GM18507 (cell line): ENCODE results near the gene RNF2.
"Not testable (repeated sequence)": the region's sequence is repeated elsewhere in the genome, so short reads cannot be mapped to it uniquely, and the experiment has no call there.

ENCODE experiments used
- DNase-seq: peaks from one replicate; pipeline ENCODE4 v3.0.0; 2011; ENCODE audit warnings: low read depth; ENCODE audit not compliant: insufficient read length; ENCODE audit errors: extremely low spot score
- FAIRE-seq: peaks from 2 replicates; lab custom pipeline; 2011; peaks lifted over from hg19 to GRCh38; lab: Jason Lieb, UNC

RNF2 gene

DNA sequence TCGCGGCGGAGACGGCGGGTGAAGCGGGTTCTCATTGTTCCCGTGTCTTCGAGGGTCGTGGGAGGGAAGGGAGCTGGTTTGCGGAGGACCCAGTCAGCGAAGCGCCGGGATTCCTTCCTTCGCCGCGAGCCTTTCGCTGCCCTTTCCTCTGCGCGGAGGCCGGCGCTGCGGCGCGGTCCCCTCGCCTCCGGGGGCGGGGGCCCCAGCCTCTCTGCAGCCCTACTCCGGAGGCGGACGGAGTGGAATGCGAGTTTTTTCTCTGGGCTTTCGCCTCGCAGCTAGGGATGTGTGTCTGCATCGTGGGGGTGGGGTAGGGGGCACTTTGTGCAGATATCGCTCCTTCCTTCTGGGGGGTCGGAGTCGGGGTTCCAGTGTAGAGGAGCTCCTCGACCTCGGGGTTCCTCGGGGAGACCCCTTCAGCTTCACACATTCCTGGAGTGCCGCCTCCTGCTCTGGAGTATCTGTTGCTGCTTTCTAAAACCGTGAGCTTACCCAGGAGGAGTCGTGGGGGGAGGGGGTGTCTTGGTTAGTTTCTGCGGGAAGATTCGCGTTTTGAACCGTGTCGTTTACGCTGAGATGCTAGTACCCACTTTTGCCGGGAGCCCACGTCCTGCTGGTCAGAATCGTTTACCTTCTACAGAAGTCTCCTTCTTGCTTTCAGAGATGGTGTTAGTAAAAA, 595 bp downstream of the RNF2 start:
- no peak for DNase-seq
- peak; percentile 35 for FAIRE-seq

DNA sequence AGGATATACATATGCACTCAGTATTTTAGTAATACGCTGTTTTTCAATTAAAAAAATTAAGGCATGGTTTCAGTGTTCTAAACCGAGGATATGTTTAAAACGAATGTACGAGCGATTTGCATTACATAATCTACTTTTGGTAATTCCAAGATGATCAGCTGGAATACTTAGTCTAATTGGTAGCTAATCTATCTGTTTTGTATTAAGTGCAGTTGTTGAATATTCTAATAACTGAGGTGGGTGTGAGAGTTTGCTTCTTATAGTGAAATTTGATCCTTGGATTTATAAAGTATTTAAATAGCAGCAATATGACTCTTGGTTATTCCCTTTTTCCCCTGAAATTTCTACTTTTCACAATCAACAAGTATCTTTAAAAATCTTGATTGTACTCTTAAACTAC, 1.3 kb downstream of the RNF2 start:
- FAIRE-seq (no peak), DNase-seq (no peak)

DNA sequence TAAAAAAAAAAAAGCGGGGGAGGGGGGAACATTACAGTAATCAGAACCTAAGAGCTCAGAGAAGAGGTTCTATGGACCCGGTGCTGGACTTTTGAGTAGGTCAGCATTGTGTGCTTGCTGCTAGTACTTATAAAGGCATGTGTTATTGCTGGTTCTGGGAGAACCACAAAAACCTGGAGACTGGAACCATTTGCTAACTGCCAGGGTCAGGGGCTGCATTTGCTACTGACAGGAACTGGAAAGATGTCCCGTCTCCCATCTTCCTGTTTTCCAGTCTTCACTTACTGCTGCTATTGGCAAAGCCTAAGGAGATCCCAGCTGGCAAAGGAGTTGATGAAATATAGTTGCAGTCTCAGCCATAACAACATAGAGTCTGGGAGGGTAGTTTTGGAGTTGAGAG, 4.3 kb downstream of the RNF2 start:
- FAIRE-seq = no peak
- DNase-seq = no peak

DNA sequence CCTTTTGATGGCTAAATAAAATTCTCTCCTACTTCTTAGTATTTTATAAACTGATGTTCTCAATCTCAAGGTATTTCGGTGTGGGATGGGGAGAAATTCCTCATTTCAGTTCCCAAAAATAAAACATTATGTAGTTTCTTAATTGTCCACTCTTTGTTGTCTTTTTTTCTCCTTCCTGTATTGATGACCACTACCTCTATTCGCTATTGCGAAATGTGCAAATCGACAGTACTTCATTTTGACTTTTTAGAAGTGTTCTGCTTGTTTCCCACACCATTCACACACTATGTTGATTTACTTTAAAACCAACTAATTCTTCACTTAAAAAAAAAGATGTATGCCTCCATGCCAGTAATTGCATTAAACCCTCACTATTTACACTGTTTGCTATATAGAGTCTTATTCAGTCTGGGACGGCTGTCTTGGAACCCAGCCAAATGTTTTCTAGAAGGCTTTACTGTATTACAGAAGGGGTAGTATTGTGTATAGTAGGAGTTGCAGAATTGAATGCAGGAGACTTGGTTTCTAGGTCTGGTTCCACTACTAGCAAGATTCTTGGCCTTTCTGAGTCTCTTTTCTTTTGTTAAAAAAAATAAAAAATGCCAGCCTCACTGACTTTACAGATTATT, 5.6 kb downstream of the RNF2 start:
- FAIRE-seq (no peak), DNase-seq (no peak)

DNA sequence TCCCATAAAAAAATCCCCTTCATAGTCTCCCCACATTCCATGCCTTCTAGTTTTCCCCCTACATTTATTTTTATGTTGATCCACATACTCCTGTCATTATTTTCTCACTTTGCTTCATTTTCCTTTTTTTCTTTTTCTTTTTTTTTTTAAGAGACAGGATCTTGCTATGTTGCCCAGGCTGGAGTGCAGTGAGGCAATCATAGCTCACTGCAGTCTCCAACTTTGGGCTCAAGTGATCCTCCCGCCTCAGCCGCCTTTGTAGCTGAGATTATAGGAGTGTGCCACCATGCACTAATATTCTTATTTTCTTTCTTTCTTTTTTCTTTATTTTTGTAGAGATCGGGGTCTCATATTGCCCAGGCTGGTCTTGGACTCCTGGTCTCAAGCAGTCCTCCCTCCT, 7.8 kb downstream of the RNF2 start:
- no peak for FAIRE-seq
- DNase-seq = no peak

DNA sequence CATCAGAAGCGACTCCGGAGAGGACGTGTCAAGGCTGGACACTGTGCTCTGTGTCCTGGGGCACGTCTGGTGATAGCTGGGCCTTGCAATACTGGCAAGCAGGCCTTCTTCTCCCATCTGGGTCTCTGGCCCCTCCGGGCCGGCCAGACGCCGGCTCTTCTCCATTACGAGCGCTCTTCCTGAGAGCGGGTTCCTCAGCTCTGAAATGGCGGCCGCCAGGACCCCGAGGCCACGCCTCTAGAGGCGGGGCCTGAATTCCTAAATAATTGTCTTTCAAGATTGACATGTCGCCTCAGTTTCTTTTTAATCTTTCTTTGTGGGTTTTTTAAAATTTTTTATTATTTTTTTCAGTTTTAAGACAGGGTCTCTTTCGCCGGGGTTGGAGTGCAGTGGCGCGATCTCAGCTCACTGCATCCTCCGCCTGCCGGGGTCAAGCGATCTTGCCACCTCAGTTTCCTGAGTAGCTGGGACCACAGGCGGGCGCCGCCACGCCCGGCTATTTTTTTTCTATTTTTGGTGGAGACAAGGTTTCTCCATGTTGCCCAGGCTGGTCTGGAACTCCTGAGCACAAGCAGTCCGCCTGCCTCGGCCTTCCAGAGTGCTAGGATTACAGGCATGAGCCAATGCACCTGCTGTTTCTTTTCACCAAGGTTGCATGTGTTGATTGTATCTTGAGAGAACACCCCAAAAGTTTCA, 9.2 kb downstream of the RNF2 start:
- DNase-seq (no peak), FAIRE-seq (no peak)

DNA sequence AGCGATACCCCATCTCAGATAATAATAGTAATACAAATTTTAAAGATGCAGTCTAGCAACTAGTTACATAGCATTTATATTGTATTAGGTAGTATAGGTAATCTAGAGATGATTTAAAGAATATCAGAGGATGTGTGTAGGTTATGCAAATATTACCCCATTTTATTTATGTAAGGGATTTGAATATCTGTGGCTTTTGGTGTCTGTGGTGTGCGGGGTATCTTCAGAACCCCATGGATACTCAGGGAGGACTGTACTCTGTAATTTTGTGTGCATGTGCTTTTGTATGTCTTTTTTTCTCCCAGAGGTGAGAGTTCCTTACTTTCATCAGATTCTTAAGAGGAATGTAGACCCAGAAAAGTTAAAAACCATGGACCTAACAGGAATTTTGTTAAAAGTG, 12.8 kb downstream of the RNF2 start:
- FAIRE-seq = no peak
- DNase-seq = no peak

DNA sequence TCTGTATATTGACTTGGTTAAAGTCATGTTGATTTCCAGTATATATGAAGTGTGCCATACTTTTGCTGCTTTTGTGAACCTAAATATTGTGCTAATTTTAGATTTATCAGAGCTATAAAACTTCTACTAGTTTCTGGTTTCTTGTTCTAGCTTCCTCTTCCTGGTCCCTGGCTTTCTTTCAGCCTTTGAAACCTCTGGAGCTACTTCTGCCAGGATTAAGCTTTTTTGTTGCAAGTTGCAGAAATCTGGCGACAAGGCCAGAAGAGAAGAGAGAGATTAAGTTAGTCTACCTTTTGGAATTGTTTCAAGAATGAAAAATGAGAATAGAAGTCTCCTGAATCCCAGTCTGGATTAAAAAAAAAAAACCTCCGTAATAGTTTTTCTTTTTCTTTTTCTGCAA, 13.5 kb downstream of the RNF2 start:
- FAIRE-seq (no peak), DNase-seq (no peak)

DNA sequence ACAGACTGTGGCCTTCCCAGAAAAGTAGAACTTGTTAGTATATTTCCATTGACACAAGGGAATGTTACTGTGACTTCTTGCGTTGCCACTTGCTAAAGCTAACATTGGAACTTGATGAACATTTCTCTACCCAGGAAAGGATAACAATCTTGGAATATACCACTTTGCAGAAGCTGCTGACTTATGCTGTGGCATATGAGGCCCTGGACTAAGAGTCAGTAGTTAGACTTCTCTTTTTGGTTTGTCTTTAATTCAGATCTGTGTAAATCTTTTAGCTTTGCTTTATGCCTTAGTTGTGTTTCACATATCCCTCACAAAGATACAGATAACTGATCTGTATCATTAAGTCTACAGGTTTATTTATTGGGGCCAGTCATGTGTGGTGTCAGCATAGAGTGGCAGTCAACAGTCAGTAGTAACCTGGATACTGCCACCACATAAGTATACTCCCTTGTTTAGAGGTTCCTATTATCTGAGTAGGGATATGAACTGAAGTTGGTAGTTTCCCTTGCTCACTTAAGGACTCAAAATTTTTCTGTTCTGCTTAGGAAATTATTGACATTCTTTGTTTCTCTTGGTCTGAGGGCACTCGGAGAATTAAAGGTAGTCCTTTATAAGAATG, 14.7 kb downstream of the RNF2 start:
- FAIRE-seq (no peak), DNase-seq (no peak)

DNA sequence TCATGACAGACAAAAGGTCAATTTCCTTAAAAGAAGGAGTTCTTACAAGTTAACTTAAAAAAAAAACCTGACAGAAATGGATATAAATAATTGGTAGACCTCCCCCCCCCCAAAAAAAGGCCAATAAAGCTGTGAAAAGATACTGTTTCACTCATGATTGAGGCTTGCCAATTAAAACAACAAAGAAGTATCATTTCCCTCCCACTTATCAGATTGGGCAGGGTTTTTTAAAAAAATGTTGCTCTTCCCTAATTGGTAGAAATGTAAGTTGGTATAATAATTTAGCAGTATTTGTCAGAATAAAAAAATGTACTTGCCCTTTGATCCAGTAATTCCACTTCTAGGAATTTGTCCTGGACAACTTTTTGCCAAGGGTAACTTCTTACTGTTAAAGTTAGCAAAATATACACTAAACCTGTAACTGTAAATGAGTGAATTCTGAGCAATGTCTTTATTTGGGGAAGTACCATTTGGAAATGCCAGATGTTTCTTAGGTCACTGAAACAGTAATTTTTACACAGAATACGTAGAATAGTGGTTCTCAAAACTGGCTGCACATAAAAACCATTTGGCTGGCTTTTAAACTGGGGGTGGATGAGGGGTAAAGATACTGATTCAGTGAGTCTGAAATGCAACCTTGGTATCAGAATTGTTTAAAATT, 17.5 kb downstream of the RNF2 start:
- DNase-seq = no peak
- FAIRE-seq = peak; percentile 36

DNA sequence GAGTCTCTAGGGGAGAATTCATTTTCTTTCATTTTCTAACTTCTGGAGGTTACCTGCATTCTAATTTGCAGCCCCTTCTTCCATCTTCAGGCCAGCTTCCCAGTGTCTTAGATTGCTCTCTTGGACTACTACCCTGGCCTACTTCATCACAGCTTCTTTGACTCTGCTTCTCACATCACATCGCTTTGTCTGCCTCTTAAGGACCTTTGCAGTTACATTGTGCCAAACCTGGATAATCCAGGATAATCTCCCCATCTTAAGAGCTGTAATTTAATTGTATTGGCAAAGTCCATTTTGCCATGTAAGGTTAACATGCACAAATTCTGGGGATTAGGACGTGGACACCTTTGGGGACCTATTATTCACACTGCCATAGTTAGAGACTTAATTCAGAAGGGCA, 18.4 kb downstream of the RNF2 start:
- no peak for DNase-seq
- no peak for FAIRE-seq

DNA sequence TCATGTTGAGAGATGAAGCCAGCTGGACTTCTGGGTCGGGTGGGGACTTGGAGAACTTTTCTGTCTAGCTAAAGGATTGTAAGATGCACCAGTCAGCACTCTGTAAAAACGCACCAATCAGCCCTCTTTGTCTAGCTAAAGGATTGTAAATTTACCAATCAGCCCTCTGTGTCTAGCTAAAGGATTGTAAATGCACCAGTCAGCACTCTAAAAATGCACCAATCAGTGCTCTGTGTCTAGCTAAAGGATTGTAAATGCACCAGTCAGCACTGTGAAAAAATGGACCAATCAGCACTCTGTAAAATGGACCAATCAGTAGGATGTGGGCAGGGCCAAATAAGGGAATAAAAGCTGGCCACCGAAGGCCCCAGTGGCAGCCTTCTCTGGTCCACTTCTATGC, 19.6 kb downstream of the RNF2 start:
- DNase-seq, FAIRE-seq: not testable (repeated sequence)

DNA sequence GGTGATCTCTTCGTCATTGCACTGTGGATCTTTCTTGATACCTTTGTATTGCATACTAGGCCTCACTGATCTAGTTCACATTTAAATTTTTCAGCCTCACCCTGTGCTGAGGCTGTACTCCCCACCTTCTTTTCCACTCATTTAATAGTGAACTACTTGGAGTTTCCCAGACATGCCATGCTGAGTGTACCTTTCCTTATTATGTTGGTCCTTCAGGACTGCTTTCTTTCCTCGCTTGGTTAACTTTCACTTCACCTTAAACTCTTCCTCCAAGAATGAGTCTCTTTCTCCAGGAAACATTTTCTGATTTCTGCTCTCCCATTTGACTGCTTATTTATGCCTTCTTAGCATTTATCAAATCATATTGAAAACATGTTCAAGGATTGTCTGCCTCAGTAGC, 20.8 kb downstream of the RNF2 start:
- peak; percentile 15 for FAIRE-seq

DNA sequence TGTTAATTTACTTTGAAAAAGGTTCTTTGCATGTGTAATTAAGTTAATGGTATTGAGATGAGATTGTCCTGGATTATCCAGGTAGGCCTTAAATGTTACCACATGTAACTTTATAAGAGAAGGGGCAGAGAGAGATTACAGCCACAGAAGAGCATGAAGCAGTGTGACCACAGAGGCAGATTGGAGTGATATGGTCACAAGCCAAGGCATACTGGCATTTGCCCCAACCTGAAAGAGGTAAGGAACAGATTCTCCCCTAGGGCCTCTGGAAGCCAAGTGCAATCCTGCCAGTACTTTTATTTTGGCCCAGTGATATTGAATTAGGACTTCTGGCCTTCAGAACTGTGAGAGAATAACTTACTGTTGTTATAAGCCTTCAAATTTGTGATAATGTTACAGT, 23.0 kb downstream of the RNF2 start:
- no peak for FAIRE-seq
- DNase-seq = no peak

More for the DNA sequence above, 20.8 kb downstream of the RNF2 start:
- no peak for DNase-seq

DNA sequence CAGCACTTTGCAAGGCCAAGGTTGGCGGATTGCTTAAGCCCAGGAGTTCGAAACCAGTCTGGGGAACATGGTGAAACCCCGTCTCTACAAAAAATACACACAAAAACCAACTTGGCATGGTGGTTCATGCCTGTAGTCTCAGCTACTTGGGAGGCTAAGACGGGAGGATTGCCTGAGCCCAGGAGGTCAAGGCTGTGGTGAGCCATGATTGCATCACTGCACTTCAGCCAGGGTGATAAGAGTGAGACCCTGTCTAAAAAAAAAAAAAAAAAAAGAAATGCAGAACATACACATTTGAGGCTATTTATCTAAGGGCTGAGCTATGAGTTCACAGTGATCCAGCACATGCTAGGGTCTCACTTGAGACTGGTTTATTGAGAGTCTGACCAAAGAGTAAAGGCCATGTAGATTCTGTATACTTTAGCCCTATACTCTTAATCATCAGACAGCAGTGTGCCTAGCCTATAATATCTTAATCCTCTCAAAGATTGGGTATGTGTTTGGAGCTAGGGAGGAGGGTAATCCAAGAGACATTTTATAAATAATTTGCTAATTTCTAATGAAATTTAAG, 23.9 kb downstream of the RNF2 start:
- FAIRE-seq = no peak
- DNase-seq = no peak

DNA sequence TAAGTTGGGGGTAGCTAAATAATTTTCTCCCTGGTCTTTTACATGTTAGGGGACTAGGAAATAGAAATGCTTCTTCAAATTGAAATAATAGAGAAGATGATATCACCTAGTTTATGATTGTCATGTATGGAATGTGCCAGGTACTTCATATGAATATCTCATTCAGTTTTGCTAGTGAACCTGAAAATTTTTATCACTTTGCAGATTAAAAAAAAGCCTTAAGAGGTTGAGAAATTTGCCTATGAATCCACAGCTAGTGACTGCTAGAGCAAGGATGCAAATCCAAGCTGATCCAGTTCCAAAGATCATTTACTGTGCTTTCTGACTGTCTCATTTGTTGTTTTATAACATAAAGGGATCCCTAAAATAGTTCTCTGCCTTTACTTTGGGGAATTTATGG, 24.7 kb downstream of the RNF2 start:
- DNase-seq (no peak), FAIRE-seq (no peak)

DNA sequence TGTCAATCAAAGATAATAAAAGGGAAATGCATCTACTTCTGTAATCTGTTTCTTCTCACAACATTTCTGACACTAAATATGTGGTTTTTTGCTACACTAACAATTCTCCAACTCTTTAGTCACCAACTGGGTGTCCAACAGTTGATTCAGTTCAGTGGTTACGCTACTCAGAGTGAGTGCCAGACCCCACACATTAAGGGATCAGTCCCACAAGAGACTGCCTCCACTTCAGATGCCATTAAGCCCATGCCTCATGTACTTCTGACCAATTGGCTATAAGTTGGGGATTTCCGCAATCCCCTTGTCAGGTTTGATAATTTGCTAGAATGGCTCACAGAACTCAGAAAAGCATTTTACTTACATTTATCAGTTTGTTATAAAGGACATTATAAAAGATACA, 28.4 kb downstream of the RNF2 start:
- DNase-seq = no peak

DNA sequence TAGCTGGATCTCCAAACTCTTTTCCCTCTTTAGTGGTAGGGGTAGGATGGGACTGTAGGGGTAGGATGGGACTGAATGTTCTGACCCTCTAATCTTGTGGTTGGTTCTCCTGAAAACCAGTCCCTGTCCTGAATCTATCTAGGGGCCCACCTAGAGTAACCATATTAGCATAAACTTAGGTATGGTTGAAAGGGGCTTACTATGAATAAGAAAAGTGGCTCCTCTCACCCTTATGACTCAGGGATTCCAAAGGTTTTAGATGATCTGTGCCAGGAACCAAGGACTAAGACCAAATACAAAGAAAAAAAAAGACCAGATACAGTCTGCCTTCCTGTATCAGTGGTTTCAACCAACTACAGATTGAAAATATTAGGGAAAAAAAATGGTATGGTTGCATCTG, 28.9 kb downstream of the RNF2 start:
- DNase-seq (no peak), FAIRE-seq (no peak)

More for the DNA sequence above, 28.4 kb downstream of the RNF2 start:
- FAIRE-seq = no peak

DNA sequence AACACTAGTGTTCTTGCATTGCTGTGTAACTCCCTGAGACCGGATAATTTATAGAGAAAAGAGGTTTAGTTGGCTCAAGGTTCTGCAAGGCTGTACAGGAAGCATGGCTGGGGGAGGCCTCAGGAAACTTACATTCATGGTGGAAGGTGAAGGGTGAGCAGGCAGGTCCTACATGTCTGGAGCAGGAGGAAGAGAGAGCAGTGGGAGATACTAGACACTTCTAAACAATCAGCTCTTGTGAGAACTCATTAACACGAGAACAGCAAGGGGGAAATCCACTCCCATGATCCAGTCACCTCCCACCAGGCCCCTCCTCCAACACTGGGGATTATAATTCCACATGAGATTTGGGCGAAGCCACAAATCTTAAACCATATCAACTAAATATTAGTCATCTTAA, 30.1 kb downstream of the RNF2 start:
- FAIRE-seq (no peak), DNase-seq (no peak)

DNA sequence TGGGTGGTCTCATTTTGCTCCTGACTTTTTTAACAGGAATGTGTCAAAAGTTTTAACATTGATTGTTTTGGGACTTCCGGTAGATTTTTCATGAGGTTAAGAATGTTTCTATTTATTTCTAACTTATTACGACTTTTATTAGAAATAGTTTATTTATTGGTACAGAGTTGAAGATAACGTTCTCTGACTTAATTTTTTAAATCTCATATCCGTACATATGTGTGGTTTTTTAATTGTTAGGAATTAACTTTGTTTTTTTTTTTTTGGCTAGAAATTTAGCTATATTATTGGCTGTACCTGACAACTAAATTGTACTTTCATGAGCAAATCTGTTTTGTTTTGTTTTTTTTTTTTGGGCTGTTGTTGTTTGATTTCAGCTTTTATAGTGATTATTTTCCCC, 32.0 kb downstream of the RNF2 start:
- no peak for DNase-seq
- no peak for FAIRE-seq
